MCF 10A (cell line): ENCODE results near the gene PRDM5. TPM values are rescaled to one million over a fixed set of nuclear protein-coding genes. Genes with fewer than 3 reads are reported as not detected.

Experiments
- BruUV-seq: library from RNA; stranded (reverse); fragments of 400-500 nt; replicated peaks from 2 replicates; lab custom pipeline; 2021; lab: Mats Ljungman, UMichigan
- CTCF ChIA-PET: fragments of 300-600 bp; sonication (Branson Sonifier 250); formaldehyde crosslinking; extraction: SDS; loops from one replicate; lab custom pipeline; 2021; ENCODE audit warnings: antibody characterized with exemption, inconsistent platforms; lab: Yijun Ruan, JAX
- POLR2A ChIA-PET: fragments of 300-600, 350-650 bp; sonication (Branson Sonifier 250); formaldehyde crosslinking; extraction: SDS; loops from one replicate; lab custom pipeline; 2020; ENCODE audit warnings: antibody characterized with exemption, inconsistent platforms; lab: Yijun Ruan, JAX
- DNase-seq: peaks from one replicate; pipeline ENCODE4 v3.0.0-alpha.2; 2018; ENCODE audit not compliant: unreplicated experiment
- H3K27ac Mint-ChIP-seq: one replicate; pipeline ENCODE4 v1.8.0; 2022; ENCODE audit warnings: mild to moderate bottlenecking, low read depth, mixed read lengths; ENCODE audit not compliant: unreplicated experiment
- H3K27me3 Mint-ChIP-seq: one replicate; pipeline ENCODE4 v1.8.0; 2022; ENCODE audit warnings: mixed read lengths; ENCODE audit not compliant: insufficient read depth, unreplicated experiment
- H3K36me3 Mint-ChIP-seq: one replicate; pipeline ENCODE4 v1.8.0; 2022; ENCODE audit warnings: mild to moderate bottlenecking, moderate library complexity, mixed read lengths; ENCODE audit not compliant: insufficient read depth, unreplicated experiment
- H3K4me1 Mint-ChIP-seq: one replicate; pipeline ENCODE4 v1.8.0; 2022; ENCODE audit warnings: mixed read lengths; ENCODE audit not compliant: insufficient read depth, unreplicated experiment
- H3K4me3 Mint-ChIP-seq: one replicate; pipeline ENCODE4 v1.8.0; 2022; ENCODE audit warnings: mild to moderate bottlenecking, moderate library complexity, mixed read lengths; ENCODE audit not compliant: unreplicated experiment
- H3K9me3 Mint-ChIP-seq: one replicate; pipeline ENCODE4 v1.8.0; 2022; ENCODE audit warnings: mixed read lengths; ENCODE audit not compliant: unreplicated experiment
- CTCF ChIP-seq: fragments of 200-600 bp; IDR thresholded peaks from one replicate; pipeline ENCODE4 v1.8.0; 2022; ENCODE audit warnings: antibody characterized with exemption, mild to moderate bottlenecking; ENCODE audit not compliant: unreplicated experiment
- intact Hi-C: fragments of 100-400 bp; cut with micrococcal nuclease; formaldehyde crosslinking; loops from 2 replicates; pipeline ENCODE4 v1.14.1; 2022
- total RNA-seq: library from RNA; stranded (reverse); gene quantifications from 2 replicates; pipeline ENCODE4 v1.2.3, GENCODE V29; 2022

PRDM5 gene
- total RNA-seq, 1 experiment from 2014 or later: 7.3 TPM

DNA sequence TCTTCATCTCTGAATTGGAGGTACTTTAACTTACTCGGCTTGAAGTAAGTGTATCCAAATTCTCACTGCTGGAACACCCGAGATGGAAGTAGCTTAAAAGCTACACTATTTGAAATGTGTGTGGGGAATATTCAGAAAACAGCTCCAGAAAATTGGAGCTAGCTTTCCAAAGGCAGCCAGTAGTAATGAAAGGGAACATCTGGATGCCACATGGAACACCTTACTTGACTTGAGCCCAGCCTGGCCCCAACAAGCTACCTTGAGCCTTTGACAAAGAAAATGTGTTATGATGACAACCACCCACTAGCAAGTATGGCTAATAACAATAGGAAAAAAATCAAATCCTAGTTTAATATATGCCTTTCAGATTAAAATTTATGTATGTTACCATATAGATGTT lies 161.5 kb downstream of the PRDM5 start:
- H3K4me3 Mint-ChIP-seq: no peak overlapping the region
- no peaks in the 10 kb centered on the region for H3K27me3 Mint-ChIP-seq
- no peak for TF ChIP-seq CTCF
- ChIA-PET CTCF (no interaction called here), POLR2A (interaction anchor here (0.7 to 1.6 kb wide), 2 partner anchors 13 to 52 kb away, joined by 4 read pairs; no protein-coding TSS in a partner anchor)
- BruUV-seq: no TSS peak
- H3K4me1 Mint-ChIP-seq: no peaks in the 10 kb centered on the region
- DNase-seq: no peak
- H3K27ac Mint-ChIP-seq: no peak overlapping the region
- no peaks in the 10 kb centered on the region for H3K36me3 Mint-ChIP-seq
- peaks cover 7% of the 10 kb centered on the region for H3K9me3 Mint-ChIP-seq
- intact Hi-C loops: no loop called here

DNA sequence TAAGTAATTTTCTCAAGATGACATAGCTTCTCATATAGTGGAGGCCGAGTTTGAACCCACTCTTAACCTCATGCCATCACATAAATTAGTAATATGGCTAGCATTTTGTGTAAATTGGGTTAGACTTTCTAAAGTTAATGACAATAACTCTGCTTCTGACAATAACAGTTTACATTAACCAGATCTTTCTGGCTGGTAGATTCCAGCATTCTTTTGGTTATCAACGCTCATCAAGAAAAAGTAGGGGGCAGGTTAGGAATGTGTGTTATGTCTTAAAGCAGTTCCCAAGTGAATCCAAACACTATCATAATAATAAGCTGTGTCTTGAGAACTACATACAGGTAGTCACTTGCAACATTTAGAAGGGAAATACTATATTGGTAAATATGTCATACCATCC lies 162.5 kb downstream of the PRDM5 start:
- CTCF ChIA-PET: interaction anchor here (0.5 to 0.6 kb wide), 2 partner anchors 605 to 897 kb away, joined by 3 read pairs; no protein-coding TSS in a partner anchor
- no peak for DNase-seq
- no peaks in the 10 kb centered on the region for H3K4me1 Mint-ChIP-seq

GRCh38 chr4:120755864-120756263 lies 166.7 kb downstream of the PRDM5 start:
- Mint-ChIP-seq H3K27me3 (no peaks in the 10 kb centered on the region), H3K4me3 (no peak overlapping the region), H3K36me3 (no peaks in the 10 kb centered on the region), H3K4me1 (no peaks in the 10 kb centered on the region), H3K27ac (no peak overlapping the region), H3K9me3 (peaks cover 8% of the 10 kb centered on the region)
- intact Hi-C loops: no loop called here
- ChIA-PET CTCF (interaction anchor here (0.7 to 1.0 kb wide), 2 partner anchors 23 to 198 kb away, joined by 3 to 9 read pairs; no protein-coding TSS in a partner anchor), POLR2A (no interaction called here)
- TF ChIP-seq CTCF: no peak
- no TSS peak for BruUV-seq
- no peak for DNase-seq

More for the DNA sequence above, 162.5 kb downstream of the PRDM5 start:
- BruUV-seq: no TSS peak
- POLR2A ChIA-PET: interaction anchor here (1.6 kb wide), 1 partner anchor 14 kb away, joined by 4 read pairs; no protein-coding TSS in a partner anchor
- intact Hi-C loops: no loop called here
- no peak overlapping the region for H3K4me3 Mint-ChIP-seq
- H3K27me3 Mint-ChIP-seq: no peaks in the 10 kb centered on the region
- peaks cover 7% of the 10 kb centered on the region for H3K9me3 Mint-ChIP-seq
- no peak overlapping the region for H3K27ac Mint-ChIP-seq
- H3K36me3 Mint-ChIP-seq: no peaks in the 10 kb centered on the region
- no peak for TF ChIP-seq CTCF

DNA sequence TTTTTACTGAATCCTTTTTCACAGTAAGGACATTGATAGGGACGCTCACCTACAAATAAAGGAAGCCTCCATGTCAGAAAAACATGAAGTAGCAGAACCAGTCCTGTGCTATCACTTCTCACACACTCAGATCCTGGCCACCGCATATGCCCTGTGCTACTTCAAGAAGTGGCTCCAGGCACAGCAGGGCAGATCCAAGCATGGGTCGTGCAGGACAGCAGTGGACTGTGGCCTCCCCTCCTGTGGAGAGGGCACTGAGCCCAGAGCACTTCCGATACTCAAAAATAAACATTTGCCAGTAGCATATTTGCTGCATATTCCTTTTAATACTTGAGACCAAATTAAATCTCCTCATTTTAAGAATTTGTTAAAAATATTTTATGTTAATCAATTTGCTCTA lies 167.9 kb downstream of the PRDM5 start:
- BruUV-seq: no TSS peak
- Mint-ChIP-seq H3K27me3 (no peaks in the 10 kb centered on the region), H3K4me1 (no peaks in the 10 kb centered on the region), H3K36me3 (no peaks in the 10 kb centered on the region), H3K9me3 (peaks cover 14% of the 10 kb centered on the region), H3K4me3 (no peak overlapping the region), H3K27ac (no peak overlapping the region)
- no peak for TF ChIP-seq CTCF
- intact Hi-C loops: no loop called here
- ChIA-PET POLR2A (no interaction called here), CTCF (no interaction called here)
- no peak for DNase-seq
